Skeletal muscle tissue (tissue), 4 donors: ENCODE measurements around the gene AQP2. TPM values are rescaled to one million over a fixed set of nuclear protein-coding genes. Genes with fewer than 3 reads are reported as not detected.

Experiments used
- H3K27ac ChIP-seq: one replicate; pipeline ENCODE4 v1.7.0; 2013; ENCODE audit warnings: mild to moderate bottlenecking, low read depth, low read length, inconsistent platforms
- H3K27me3 ChIP-seq, 3 donors: one replicate each; pipeline ENCODE4 v1.7.0; 2013; ENCODE audit warnings: low read length in 3 of 3; ENCODE audit not compliant: control insufficient read depth in 3 of 3, insufficient read depth in 3 of 3
- H3K36me3 ChIP-seq, 3 donors: one replicate each; pipeline ENCODE4 v1.7.0; 2013; ENCODE audit warnings: low read length in 3 of 3; ENCODE audit not compliant: control insufficient read depth in 3 of 3, insufficient read depth in 3 of 3
- H3K4me1 ChIP-seq, 3 donors: one replicate each; pipeline ENCODE4 v1.7.0; 2013; ENCODE audit warnings: low read length in 3 of 3, mild to moderate bottlenecking in 3 of 3; ENCODE audit not compliant: control insufficient read depth in 3 of 3, insufficient read depth in 3 of 3
- H3K4me3 ChIP-seq, 3 donors: one replicate each; pipeline ENCODE4 v1.7.0; 2013; ENCODE audit warnings: low read length in 3 of 3
- H3K9ac ChIP-seq, 3 donors: one replicate each; pipeline ENCODE4 v1.7.0; 2013; ENCODE audit warnings: low read length in 3 of 3, mild to moderate bottlenecking in 3 of 3, moderate library complexity in 2 of 3, low read depth in 1 of 3
- H3K9me3 ChIP-seq, 3 donors: one replicate each; pipeline ENCODE4 v1.7.0; 2013; ENCODE audit warnings: low read length in 3 of 3; ENCODE audit not compliant: control insufficient read depth in 3 of 3
- total RNA-seq: library from RNA; depleted of rRNA; stranded (reverse); fragments of >200 nt; gene quantifications from one replicate; pipeline ENCODE4 v1.2.3, GENCODE V29; 2014
- donor health status: Osteomylitis.

AQP2 gene
- total RNA-seq, 1 donor from 2014 or later: not detected

GRCh38 chr12:49968471-49968870 lies 17.9 kb downstream of the AQP2 start:
- H3K27me3 ChIP-seq: peaks cover 23 to 61% (median 47%) of the 10 kb centered on the region in 3 donors
- H3K9ac ChIP-seq: no peak overlapping the region
- no peak overlapping the region for H3K4me3 ChIP-seq
- no peak overlapping the region for H3K27ac ChIP-seq
- no peaks in the 10 kb centered on the region for H3K9me3 ChIP-seq
- H3K4me1 ChIP-seq: peaks cover 8 to 10% (median 9%) of the 10 kb centered on the region in 3 donors
- H3K36me3 ChIP-seq: no peaks in the 10 kb centered on the region

GRCh38 chr12:49969027-49969426 lies 18.5 kb downstream of the AQP2 start:
- Histone ChIP-seq H3K9me3 (no peaks in the 10 kb centered on the region), H3K4me3 (no peak overlapping the region), H3K36me3 (no peaks in the 10 kb centered on the region), H3K9ac (no peak overlapping the region), H3K27ac (no peak overlapping the region), H3K27me3 (peaks cover 23 to 60% (median 47%) of the 10 kb centered on the region in 3 donors), H3K4me1 (peaks cover 8 to 10% (median 9%) of the 10 kb centered on the region in 3 donors)

DNA sequence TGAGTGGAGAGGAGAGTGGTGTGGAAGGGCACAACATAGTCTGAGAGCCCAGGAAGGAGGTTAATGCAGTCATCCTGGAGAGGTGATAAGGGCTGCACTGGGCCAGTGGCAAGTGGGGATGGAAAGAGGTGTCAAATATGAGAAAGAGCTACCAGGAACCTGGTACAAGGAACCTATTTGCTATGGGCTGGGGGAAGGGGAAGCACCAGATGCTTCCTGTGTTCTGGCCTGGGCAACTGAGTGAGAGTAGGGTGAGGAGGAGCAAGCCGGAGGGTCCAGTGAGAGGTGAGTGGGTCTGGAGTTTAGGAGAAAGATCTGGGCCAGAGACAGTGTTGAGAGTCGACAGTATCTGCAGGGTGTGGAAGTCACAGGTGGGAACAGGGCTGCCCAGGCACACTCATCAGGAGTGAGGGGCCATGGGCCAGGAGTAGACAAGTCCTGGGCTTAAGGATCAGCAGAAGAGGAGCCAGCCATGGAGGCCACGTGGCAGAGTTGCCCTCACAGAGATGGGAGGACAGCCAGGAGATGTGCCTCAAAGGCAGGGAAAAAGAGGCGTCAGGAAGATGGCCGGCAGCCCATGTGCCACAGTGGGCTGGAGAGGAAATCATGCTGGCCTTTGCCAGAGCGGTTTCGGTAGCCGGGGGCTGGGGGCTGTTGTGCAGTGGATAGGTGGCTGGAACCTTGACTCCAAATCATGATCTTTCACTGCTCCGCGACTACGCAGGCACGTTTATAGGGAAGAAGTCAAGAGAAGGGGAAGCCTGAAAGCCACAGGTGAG lies 19.3 kb downstream of the AQP2 start:
- Histone ChIP-seq H3K9ac (no peak overlapping the region), H3K4me1 (peaks cover 8 to 10% (median 9%) of the 10 kb centered on the region in 3 donors), H3K27ac (no peak overlapping the region), H3K36me3 (no peaks in the 10 kb centered on the region), H3K27me3 (peaks cover 23 to 53% (median 50%) of the 10 kb centered on the region in 3 donors), H3K9me3 (no peaks in the 10 kb centered on the region), H3K4me3 (no peak overlapping the region)

- Histone ChIP-seq H3K9ac (no peak overlapping the region), H3K9me3 (no peaks in the 10 kb centered on the region), H3K27ac (no peak overlapping the region), H3K27me3 (peaks cover 23 to 53% (median 50%) of the 10 kb centered on the region in 3 donors), H3K4me3 (no peak overlapping the region), H3K4me1 (peaks cover 8 to 16% (median 10%) of the 10 kb centered on the region in 3 donors), H3K36me3 (no peaks in the 10 kb centered on the region)
Observed at GRCh38 chr12:49970658-49971057, 20.1 kb downstream of the AQP2 start.

DNA sequence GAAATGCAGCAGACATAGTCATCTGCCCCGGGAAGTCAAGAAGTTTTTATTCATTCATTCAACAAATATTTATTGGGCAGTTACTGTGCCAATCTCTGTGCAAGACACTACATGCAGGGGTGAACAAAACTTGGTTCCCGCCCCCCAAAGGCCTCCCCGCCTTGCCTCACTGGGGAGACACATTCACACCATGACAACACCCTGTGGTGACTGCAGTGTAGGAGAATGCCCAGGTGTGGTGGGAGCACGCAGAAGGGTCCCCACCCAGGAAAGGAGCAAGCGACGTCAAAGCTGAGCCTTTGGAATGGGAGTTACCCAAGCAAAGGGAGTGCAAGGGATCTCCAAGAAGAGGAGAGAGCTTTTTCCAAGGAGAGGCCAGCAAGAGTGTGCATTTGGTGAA lies 20.6 kb downstream of the AQP2 start:
- H3K27me3 ChIP-seq: peaks cover 23 to 53% (median 50%) of the 10 kb centered on the region in 3 donors
- H3K36me3 ChIP-seq: no peaks in the 10 kb centered on the region
- peaks cover 8 to 16% (median 10%) of the 10 kb centered on the region in 3 donors for H3K4me1 ChIP-seq
- no peaks in the 10 kb centered on the region for H3K9me3 ChIP-seq
- H3K4me3 ChIP-seq: no peak overlapping the region
- H3K9ac ChIP-seq: no peak overlapping the region
- no peak overlapping the region for H3K27ac ChIP-seq

- Histone ChIP-seq H3K9ac (no peak overlapping the region), H3K4me1 (peaks cover 7 to 14% (median 8%) of the 10 kb centered on the region in 3 donors), H3K27me3 (peaks cover 23 to 45% (median 44%) of the 10 kb centered on the region in 3 donors), H3K27ac (no peak overlapping the region), H3K9me3 (no peaks in the 10 kb centered on the region), H3K4me3 (no peak overlapping the region), H3K36me3 (no peaks in the 10 kb centered on the region)
Observed at GRCh38 chr12:49972129-49972528, 21.6 kb downstream of the AQP2 start.

DNA sequence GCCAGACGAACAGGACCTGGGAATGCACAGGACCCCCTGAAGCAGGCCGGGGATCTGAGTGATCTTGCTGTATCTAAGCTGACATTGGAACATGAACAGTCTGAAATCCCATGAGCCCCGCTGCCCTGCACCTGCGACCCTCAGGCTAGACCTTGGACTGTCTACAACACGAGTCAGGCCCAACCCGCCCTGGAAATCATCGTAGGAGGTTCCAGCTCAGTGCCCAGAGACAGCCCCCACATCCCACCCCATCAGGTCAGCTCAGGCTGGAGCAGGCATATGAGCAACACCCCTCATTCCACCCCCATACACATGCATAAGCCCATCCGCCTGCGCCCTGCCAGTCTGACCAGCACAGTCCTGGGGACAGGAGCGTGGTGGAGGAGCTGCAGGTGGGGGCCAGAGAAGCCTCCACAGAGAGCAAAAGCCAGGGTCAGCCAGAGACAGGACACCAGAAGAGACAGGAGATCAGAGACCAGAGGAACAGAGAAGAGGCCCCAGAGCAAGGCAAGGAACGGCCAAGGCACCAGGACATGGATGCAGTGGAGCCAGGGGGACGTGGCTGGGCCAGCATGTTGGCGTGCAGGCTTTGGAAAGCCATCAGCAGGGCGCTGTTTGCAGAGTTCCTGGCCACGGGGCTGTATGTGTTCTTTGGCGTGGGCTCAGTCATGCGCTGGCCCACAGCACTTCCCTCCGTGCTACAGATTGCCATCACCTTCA lies 22.3 kb downstream of the AQP2 start, which contains the start of gene AQP6:
Gene AQP6 (plus strand): TSS at position 307 of the 720 bp plus-strand sequence. CDS start 227 bp downstream, at position 534.
- H3K9me3 ChIP-seq: no peaks in the 10 kb centered on the region

DNA sequence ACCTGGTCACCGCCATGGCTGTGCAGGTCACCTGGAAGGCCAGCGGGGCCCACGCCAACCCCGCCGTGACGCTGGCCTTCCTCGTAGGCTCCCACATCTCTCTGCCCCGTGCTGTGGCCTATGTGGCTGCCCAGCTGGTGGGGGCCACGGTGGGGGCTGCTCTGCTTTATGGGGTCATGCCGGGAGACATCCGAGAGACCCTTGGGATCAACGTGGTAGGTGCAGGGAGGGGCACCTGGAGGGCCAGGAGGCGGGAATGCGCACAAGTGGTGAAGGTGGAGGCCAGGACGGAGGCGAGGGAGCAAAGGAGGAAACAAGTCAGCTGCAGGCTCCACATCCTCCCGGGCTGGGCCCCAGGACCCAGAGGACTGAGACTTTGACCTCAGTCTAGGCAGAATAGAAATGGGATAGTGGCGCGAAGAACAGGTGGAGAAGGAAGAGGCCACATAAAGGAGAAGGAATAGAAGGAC lies 22.9 kb downstream of the AQP2 start:
- Histone ChIP-seq H3K27ac (no peak overlapping the region), H3K4me3 (no peak overlapping the region), H3K4me1 (peaks cover 0 to 7% (median 0%) of the 10 kb centered on the region in 3 donors), H3K27me3 (peaks cover 12 to 33% (median 32%) of the 10 kb centered on the region in 3 donors), H3K36me3 (no peaks in the 10 kb centered on the region), H3K9me3 (no peaks in the 10 kb centered on the region), H3K9ac (no peak overlapping the region)

More for the DNA sequence above, 22.3 kb downstream of the AQP2 start, which contains the start of gene AQP6:
- H3K36me3 ChIP-seq: no peaks in the 10 kb centered on the region
- H3K4me1 ChIP-seq: peaks cover under 1 to 9% (median under 1%) of the 10 kb centered on the region in 3 donors
- no peak within 1 kb of the TSS for H3K4me3 ChIP-seq
- no peak within 1 kb of the TSS for H3K27ac ChIP-seq
- H3K27me3 ChIP-seq: peaks cover 18 to 39% (median 38%) of the 10 kb centered on the region in 3 donors
- no peak within 1 kb of the TSS for H3K9ac ChIP-seq

DNA sequence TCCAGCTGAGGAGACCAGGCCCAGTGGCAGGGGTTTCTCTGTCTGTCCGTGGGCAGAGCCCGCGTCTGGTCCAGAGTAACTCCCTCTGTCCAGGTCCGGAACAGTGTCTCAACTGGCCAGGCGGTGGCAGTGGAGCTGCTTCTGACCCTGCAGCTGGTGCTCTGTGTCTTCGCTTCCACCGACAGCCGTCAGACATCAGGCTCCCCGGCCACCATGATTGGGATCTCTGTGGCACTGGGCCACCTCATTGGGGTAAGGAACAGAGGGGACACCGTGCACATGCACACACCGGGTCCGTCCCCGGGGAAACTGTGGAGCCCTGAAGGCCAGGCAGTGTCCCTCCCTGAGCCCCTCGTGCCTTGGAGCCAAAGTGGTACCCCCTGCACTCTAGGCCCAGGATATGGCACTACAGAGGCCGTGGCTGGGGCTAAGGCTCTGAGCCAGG lies 23.7 kb downstream of the AQP2 start:
- H3K27me3 ChIP-seq: peaks cover 8 to 24% (median 24%) of the 10 kb centered on the region in 3 donors

More for the DNA sequence above, 23.7 kb downstream of the AQP2 start:
- Histone ChIP-seq H3K9ac (peak overlapping the region in 1 of 3 donors; percentile 3), H3K27ac (no peak overlapping the region), H3K4me3 (no peak overlapping the region), H3K4me1 (peaks cover 0 to 7% (median 0%) of the 10 kb centered on the region in 3 donors), H3K9me3 (no peaks in the 10 kb centered on the region), H3K36me3 (no peaks in the 10 kb centered on the region)
